MM.1S (cell line): ENCODE results near the gene ANKRD29.

ENCODE experiments used
- EZH2 ChIP-seq: fragments of 300-600 bp; sonication (generic); optimal IDR thresholded peaks from 2 replicates; pipeline ENCODE3; 2017; ENCODE audit warnings: low read depth, mild to moderate bottlenecking, antibody characterized with exemption, low read length, mixed read lengths
- TF ChIP-seq, protein P1 (sequence below): fragments of 300-600 bp; sonication (generic); IDR thresholded peaks from 2 replicates; pipeline ENCODE4 v1.5.1; 2016; ENCODE audit warnings: antibody characterized with exemption, low read length, mixed read lengths

DNA sequence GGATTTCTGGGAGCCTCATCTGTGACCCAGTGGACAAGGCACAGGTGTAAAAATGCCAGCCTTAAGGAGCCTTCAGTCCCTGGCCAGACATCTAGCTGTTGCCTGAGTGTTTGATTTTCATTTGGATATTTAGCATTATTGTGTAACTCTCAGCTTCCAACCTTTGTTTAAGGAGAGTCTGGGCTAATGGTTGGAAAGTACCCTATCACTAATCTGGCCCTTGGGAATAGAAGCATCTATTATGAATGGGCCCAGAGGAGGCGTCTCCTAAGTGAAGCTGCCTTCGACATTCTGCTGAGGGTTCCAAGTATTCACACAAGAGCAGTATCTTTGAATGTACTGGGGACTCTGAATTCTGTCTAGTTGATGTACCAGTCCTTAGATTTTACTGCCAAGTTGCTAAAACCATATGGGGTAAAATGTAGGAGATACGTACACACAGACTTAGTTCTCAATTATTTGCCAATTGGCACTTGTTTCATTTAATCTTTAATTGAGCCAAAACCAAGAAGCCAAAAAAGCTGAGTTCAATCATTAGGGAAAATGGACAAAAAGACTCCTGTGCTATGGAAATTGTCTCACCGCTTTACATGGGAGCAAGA, 7.2 kb upstream of the ANKRD29 start:
- no peak for TF ChIP-seq EZH2
- TF ChIP-seq, protein P1, sequence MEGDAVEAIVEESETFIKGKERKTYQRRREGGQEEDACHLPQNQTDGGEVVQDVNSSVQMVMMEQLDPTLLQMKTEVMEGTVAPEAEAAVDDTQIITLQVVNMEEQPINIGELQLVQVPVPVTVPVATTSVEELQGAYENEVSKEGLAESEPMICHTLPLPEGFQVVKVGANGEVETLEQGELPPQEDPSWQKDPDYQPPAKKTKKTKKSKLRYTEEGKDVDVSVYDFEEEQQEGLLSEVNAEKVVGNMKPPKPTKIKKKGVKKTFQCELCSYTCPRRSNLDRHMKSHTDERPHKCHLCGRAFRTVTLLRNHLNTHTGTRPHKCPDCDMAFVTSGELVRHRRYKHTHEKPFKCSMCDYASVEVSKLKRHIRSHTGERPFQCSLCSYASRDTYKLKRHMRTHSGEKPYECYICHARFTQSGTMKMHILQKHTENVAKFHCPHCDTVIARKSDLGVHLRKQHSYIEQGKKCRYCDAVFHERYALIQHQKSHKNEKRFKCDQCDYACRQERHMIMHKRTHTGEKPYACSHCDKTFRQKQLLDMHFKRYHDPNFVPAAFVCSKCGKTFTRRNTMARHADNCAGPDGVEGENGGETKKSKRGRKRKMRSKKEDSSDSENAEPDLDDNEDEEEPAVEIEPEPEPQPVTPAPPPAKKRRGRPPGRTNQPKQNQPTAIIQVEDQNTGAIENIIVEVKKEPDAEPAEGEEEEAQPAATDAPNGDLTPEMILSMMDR = no peak
